ENCODE measurements around the gene DNAH6.
"Not testable (repeated sequence)": the region's sequence is repeated elsewhere in the genome, so short reads cannot be mapped to it uniquely, and the experiment has no call there.

The DNAH6 gene

GRCh38 chr2:84550916-84551315 is 34.6 kb downstream of the DNAH6 start:
- no peak overlapping the region for H3K4me3 ChIP-seq (ENCODE audit: low read depth, low read length)
- TF ChIP-seq, protein P1, sequence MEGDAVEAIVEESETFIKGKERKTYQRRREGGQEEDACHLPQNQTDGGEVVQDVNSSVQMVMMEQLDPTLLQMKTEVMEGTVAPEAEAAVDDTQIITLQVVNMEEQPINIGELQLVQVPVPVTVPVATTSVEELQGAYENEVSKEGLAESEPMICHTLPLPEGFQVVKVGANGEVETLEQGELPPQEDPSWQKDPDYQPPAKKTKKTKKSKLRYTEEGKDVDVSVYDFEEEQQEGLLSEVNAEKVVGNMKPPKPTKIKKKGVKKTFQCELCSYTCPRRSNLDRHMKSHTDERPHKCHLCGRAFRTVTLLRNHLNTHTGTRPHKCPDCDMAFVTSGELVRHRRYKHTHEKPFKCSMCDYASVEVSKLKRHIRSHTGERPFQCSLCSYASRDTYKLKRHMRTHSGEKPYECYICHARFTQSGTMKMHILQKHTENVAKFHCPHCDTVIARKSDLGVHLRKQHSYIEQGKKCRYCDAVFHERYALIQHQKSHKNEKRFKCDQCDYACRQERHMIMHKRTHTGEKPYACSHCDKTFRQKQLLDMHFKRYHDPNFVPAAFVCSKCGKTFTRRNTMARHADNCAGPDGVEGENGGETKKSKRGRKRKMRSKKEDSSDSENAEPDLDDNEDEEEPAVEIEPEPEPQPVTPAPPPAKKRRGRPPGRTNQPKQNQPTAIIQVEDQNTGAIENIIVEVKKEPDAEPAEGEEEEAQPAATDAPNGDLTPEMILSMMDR (conservative IDR thresholded peaks at IDR 0.05; ENCODE audit: low read depth, low read length), result no peak
- DNase-seq (ENCODE audit: low read depth), result no peak

DNA sequence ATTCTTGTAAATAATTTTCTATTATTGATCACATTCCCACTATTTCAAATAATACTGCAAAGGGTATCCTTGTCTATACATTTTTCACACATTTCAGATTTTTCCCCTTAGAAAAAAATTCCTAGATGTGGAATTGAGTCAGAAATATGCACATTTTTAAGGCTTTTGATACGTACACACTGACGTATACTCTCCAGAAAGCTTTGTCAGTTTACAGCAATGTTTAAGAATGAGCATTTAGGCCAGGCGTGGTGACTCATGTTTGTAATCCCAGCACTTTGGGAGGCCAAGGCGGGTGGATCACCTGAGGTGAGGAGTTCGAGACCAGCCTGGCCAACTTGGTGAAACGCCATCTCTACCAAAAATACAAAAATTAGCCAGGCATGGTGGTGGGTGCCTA is 35.2 kb downstream of the DNAH6 start:
- H3K4me3 ChIP-seq (ENCODE audit: low read depth, low read length), result not testable (repeated sequence)

GRCh38 chr2:84556190-84556589 is 39.9 kb downstream of the DNAH6 start:
- TF ChIP-seq, protein P1 (conservative IDR thresholded peaks at IDR 0.05; ENCODE audit: low read depth, low read length), result no peak
- no peak for DNase-seq (ENCODE audit: low read depth)
- no peak overlapping the region for H3K4me3 ChIP-seq (ENCODE audit: low read depth, low read length)

More for the DNA sequence above, 35.2 kb downstream of the DNAH6 start:
- DNase-seq (ENCODE audit: low read depth), result not testable (repeated sequence)

DNA sequence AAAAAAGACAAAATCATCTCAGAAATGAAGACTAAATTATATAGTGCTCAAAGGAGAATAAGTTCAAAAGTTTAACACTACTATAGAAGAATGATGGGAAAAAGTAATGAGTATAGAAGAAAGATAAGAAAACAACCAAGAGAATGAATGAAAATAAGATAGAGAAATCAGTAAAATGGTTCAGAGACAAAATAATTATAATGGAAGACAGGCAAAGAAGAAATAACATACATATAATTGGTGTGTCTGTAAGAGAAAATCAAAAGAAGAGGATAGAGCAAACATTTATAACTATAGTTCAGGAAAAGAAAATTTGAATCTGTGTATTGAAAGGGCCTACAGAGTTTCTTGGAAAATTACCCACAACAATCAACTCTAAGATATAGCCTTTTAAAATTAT is 43.5 kb downstream of the DNAH6 start:
- H3K4me3 ChIP-seq (ENCODE audit: low read depth, low read length), result no peak overlapping the region
- no peak for DNase-seq (ENCODE audit: low read depth)
- TF ChIP-seq, protein P1 (conservative IDR thresholded peaks at IDR 0.05; ENCODE audit: low read depth, low read length), result no peak

GRCh38 chr2:84579661-84580060 is 63.4 kb downstream of the DNAH6 start:
- TF ChIP-seq, protein P1 (conservative IDR thresholded peaks at IDR 0.05; ENCODE audit: low read depth, low read length), result no peak
- H3K4me3 ChIP-seq (ENCODE audit: low read depth, low read length), result no peak overlapping the region
- no peak for DNase-seq (ENCODE audit: low read depth)

DNA sequence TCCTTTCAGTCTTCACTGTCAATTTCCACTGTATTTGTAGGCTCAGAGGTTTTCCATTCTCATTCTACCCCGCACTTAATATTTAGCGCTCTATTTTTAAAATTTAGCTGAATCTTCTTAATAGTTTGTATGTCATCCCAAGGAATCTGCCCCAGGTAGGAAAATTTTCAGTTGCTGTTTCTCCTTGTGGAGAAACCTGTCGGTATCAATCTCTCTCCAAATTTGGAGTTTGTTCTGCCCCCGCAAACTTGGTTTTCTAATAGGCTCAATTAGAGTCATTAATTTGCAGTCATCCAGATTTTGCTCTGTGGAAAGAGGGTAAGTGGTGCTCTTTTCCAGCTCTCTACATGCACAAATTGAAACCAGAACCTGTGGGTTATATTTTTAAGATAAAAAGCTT is 87.6 kb downstream of the DNAH6 start:
- TF ChIP-seq, protein P1 (conservative IDR thresholded peaks at IDR 0.05; ENCODE audit: low read depth, low read length), result no peak
- no peak for DNase-seq (ENCODE audit: low read depth)
- no peak overlapping the region for H3K4me3 ChIP-seq (ENCODE audit: low read depth, low read length)

- DNase-seq (ENCODE audit: low read depth), result no peak
- TF ChIP-seq, protein P1 (conservative IDR thresholded peaks at IDR 0.05; ENCODE audit: low read depth, low read length), result no peak
- no peak overlapping the region for H3K4me3 ChIP-seq (ENCODE audit: low read depth, low read length)
Observed at GRCh38 chr2:84613082-84613481, 96.8 kb downstream of the DNAH6 start.
